SK-N-SH treated with all-trans-retinoic acid at 6 μM for 48 hours (cell line): ENCODE results near the gene WDR48.
A peak's percentile ranks its signal among the peaks of the same experiment; 100 is the strongest.

Experiments
- ATAC-seq: fragments of 200-7000 bp; cut with Tn5 transposase; 3 replicates; pipeline ENCODE4 v1.9.1; 2020; ENCODE audit warnings: mild to moderate bottlenecking, moderate library complexity
- ARNTL ChIP-seq: fragments of 450-650 bp; formaldehyde crosslinking; IDR thresholded peaks from 2 replicates; pipeline ENCODE4 v1.5.0; 2020; ENCODE audit warnings: low read depth, mild to moderate bottlenecking, moderate library complexity, borderline replicate concordance
- BACH2 ChIP-seq: fragments of 250-450 bp; sonication (Bioruptor Pico); IDR thresholded peaks from 2 replicates; pipeline ENCODE4 v1.9.0; 2021; ENCODE audit warnings: mild to moderate bottlenecking, borderline replicate concordance
- ESRRG ChIP-seq: fragments of 250-450 bp; sonication (Bioruptor Pico); IDR thresholded peaks from 2 replicates; pipeline ENCODE4 v1.6.1; 2021; ENCODE audit warnings: mild to moderate bottlenecking
- GLIS3 ChIP-seq: fragments of 250-450 bp; sonication (Bioruptor Pico); IDR thresholded peaks from 2 replicates; pipeline ENCODE4 v1.5.0; 2020; ENCODE audit warnings: mild to moderate bottlenecking, moderate library complexity
- ISL1 ChIP-seq: fragments of 250-450 bp; sonication (Bioruptor Pico); IDR thresholded peaks from 2 replicates; pipeline ENCODE4 v2.1.2; 2022; ENCODE audit warnings: mild to moderate bottlenecking, moderate library complexity
- OSR1 ChIP-seq: fragments of 250-450 bp; sonication (Bioruptor Pico); IDR thresholded peaks from 2 replicates; pipeline ENCODE4 v1.8.0; 2022; ENCODE audit warnings: moderate library complexity, mild to moderate bottlenecking, inconsistent platforms
- PPARA ChIP-seq: fragments of 250-450 bp; sonication (Bioruptor Pico); IDR thresholded peaks from 2 replicates; pipeline ENCODE4 v1.5.0; 2020; ENCODE audit warnings: mild to moderate bottlenecking, borderline replicate concordance
- RARB ChIP-seq: fragments of 250-450 bp; sonication (Bioruptor Pico); IDR thresholded peaks from 2 replicates; pipeline ENCODE4 v1.8.0; 2021; ENCODE audit warnings: mild to moderate bottlenecking, moderate library complexity
- SNAI2 ChIP-seq: fragments of 250-450 bp; sonication (Bioruptor Pico); IDR thresholded peaks from 2 replicates; pipeline ENCODE4 v1.5.0; 2020; ENCODE audit warnings: mild to moderate bottlenecking, moderate library complexity
- TCF4 ChIP-seq: fragments of 250-450 bp; sonication (Bioruptor Pico); IDR thresholded peaks from 2 replicates; pipeline ENCODE4 v1.8.0; 2021; ENCODE audit warnings: mild to moderate bottlenecking, moderate library complexity, borderline replicate concordance
- TOX ChIP-seq: fragments of 250-450 bp; sonication (Bioruptor Pico); IDR thresholded peaks from 2 replicates; pipeline ENCODE4 v1.8.0; 2021; ENCODE audit warnings: mild to moderate bottlenecking, moderate library complexity, borderline replicate concordance
- ZFP3 ChIP-seq: fragments of 250-450 bp; sonication (Bioruptor Pico); IDR thresholded peaks from 2 replicates; pipeline ENCODE4 v1.5.0; 2020; ENCODE audit warnings: mild to moderate bottlenecking, moderate library complexity
- ZFP30 ChIP-seq: fragments of 450-650 bp; formaldehyde crosslinking; IDR thresholded peaks from 2 replicates; pipeline ENCODE4 v1.5.0; 2022; ENCODE audit warnings: mild to moderate bottlenecking, moderate library complexity
- ZNF565 ChIP-seq: fragments of 450-650 bp; formaldehyde crosslinking; conservative IDR thresholded peaks from 2 replicates; pipeline ENCODE4 v1.5.0; 2020; ENCODE audit warnings: low read depth, mild to moderate bottlenecking, moderate library complexity
- ZNF8 ChIP-seq: fragments of 450-650 bp; formaldehyde crosslinking; IDR thresholded peaks from 2 replicates; pipeline ENCODE4 v1.5.0; 2020; ENCODE audit warnings: mild to moderate bottlenecking, moderate library complexity
- TF ChIP-seq, protein P1 (sequence below): fragments of 250-450 bp; sonication (Bioruptor Pico); IDR thresholded peaks from 2 replicates; pipeline ENCODE4 v1.5.1; 2020; ENCODE audit warnings: low read depth, mild to moderate bottlenecking, moderate library complexity
- TF ChIP-seq, protein P2 (sequence below): fragments of 250-450 bp; sonication (Bioruptor Pico); IDR thresholded peaks from 2 replicates; pipeline ENCODE4 v1.8.0; 2021; ENCODE audit warnings: low read depth, mild to moderate bottlenecking, moderate library complexity, borderline replicate concordance
- TF ChIP-seq, protein P3 (sequence below): fragments of 250-450 bp; sonication (Bioruptor Pico); IDR thresholded peaks from 2 replicates; pipeline ENCODE4 v1.5.0; 2020; ENCODE audit warnings: mild to moderate bottlenecking, moderate library complexity
- TF ChIP-seq, protein P4 (sequence below): fragments of 250-450 bp; sonication (Bioruptor Pico); IDR thresholded peaks from 2 replicates; pipeline ENCODE4 v1.5.1; 2021; ENCODE audit warnings: mild to moderate bottlenecking, moderate library complexity

The WDR48 gene

DNA sequence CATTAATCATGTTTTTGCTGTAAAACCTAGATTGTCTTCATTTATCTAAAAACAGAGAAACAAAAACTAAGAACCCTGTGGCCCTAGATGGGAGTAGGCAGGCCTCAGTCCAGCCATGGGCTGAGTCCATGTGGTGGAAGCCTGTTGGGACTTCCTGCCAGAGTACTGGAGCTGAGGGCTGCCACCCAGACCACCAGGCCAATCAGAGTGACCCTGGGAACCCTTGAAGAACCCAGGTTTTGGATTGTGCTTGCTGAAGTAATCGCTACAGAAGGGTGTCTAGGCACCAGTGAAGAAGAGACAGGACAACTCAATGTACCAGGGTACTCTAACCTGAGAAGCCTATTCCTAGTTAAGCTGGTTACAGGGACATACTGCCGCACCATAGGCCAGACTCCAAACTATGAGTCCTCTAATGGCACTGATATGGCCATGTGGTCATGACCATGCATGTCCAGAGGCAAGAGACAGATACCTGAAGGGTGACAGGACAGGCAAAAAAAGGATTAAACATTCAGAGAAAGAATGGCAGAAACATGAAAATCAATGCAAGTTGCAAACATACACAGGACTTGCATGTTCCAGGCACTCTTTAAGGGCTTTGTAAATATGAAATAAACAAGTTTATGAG lies 88.6 kb downstream of the WDR48 start:
- no peak for TF ChIP-seq ESRRG (CRISPR knock-in tag)
- no peak for TF ChIP-seq GLIS3 (CRISPR knock-in tag)
- no peak for TF ChIP-seq TOX (CRISPR knock-in tag)
- TF ChIP-seq ZFP30: no peak
- TF ChIP-seq, protein P1, sequence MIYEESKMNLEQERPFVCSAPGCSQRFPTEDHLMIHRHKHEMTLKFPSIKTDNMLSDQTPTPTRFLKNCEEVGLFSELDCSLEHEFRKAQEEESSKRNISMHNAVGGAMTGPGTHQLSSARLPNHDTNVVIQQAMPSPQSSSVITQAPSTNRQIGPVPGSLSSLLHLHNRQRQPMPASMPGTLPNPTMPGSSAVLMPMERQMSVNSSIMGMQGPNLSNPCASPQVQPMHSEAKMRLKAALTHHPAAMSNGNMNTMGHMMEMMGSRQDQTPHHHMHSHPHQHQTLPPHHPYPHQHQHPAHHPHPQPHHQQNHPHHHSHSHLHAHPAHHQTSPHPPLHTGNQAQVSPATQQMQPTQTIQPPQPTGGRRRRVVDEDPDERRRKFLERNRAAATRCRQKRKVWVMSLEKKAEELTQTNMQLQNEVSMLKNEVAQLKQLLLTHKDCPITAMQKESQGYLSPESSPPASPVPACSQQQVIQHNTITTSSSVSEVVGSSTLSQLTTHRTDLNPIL: no peak
- TF ChIP-seq RARB (CRISPR knock-in tag): no peak
- TF ChIP-seq, protein P2, sequence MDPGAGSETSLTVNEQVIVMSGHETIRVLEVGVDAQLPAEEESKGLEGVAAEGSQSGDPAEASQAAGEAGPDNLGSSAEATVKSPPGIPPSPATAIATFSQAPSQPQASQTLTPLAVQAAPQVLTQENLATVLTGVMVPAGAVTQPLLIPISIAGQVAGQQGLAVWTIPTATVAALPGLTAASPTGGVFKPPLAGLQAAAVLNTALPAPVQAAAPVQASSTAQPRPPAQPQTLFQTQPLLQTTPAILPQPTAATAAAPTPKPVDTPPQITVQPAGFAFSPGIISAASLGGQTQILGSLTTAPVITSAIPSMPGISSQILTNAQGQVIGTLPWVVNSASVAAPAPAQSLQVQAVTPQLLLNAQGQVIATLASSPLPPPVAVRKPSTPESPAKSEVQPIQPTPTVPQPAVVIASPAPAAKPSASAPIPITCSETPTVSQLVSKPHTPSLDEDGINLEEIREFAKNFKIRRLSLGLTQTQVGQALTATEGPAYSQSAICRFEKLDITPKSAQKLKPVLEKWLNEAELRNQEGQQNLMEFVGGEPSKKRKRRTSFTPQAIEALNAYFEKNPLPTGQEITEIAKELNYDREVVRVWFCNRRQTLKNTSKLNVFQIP (CRISPR knock-in tag): no peak
- no peak for TF ChIP-seq OSR1 (CRISPR knock-in tag)
- TF ChIP-seq PPARA: no peak
- no peak for TF ChIP-seq ARNTL
- no peak for TF ChIP-seq ISL1 (CRISPR knock-in tag)
- no peak for TF ChIP-seq ZNF8 (CRISPR knock-in tag)
- no peak for TF ChIP-seq ZNF565 (CRISPR knock-in tag)
- TF ChIP-seq ZFP3 (CRISPR knock-in tag): no peak
- TF ChIP-seq, protein P3, sequence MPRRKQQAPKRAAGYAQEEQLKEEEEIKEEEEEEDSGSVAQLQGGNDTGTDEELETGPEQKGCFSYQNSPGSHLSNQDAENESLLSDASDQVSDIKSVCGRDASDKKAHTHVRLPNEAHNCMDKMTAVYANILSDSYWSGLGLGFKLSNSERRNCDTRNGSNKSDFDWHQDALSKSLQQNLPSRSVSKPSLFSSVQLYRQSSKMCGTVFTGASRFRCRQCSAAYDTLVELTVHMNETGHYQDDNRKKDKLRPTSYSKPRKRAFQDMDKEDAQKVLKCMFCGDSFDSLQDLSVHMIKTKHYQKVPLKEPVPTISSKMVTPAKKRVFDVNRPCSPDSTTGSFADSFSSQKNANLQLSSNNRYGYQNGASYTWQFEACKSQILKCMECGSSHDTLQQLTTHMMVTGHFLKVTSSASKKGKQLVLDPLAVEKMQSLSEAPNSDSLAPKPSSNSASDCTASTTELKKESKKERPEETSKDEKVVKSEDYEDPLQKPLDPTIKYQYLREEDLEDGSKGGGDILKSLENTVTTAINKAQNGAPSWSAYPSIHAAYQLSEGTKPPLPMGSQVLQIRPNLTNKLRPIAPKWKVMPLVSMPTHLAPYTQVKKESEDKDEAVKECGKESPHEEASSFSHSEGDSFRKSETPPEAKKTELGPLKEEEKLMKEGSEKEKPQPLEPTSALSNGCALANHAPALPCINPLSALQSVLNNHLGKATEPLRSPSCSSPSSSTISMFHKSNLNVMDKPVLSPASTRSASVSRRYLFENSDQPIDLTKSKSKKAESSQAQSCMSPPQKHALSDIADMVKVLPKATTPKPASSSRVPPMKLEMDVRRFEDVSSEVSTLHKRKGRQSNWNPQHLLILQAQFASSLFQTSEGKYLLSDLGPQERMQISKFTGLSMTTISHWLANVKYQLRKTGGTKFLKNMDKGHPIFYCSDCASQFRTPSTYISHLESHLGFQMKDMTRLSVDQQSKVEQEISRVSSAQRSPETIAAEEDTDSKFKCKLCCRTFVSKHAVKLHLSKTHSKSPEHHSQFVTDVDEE: no peak
- TF ChIP-seq BACH2 (CRISPR knock-in tag): no peak
- TF ChIP-seq TCF4: no peak
- no peak; the same call in 2 of the 3 replicates for ATAC-seq

DNA sequence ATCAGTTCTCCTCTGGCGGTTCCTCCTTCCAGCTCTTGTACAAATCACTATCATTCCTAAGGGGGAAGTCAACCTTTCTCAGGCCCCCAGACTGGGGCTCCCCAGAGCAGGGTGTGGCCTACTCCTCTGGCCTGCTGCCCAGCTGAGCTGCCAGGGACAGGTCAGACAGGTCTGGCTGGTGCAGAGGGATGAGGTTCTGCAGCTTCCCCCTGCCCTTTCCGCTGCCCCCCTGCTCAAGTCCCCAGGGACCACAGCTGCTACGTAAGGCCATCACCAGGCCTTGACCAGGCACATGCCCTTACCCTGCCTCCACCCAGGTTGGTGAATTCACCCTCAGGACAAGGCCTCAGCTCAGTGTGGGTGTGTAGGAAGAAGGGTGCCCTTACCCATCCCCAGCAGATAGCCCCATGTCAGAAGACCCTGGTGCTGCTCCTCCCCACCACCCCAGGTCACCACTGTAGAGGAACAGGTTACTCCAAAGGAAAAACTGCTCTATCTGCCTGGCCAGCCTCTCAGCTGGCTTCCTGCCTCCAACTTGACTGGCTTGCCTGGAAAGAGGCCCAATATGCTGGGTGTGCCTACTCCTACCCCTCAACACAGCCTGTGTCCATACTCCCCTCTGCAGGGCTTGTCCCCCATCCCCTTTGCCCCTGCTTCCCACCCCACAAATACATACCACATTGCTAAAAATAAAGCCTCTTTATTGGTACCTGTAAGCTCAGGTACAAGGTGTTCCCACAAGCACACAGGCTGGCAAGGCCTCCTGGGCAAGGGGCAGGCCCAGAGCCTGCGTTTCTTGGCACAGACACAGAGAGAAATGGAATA lies 89.6 kb downstream of the WDR48 start:
- no peak for TF ChIP-seq SNAI2 (CRISPR knock-in tag)
- no peak for TF ChIP-seq OSR1 (CRISPR knock-in tag)
- TF ChIP-seq ZFP3 (CRISPR knock-in tag): no peak
- TF ChIP-seq, protein P4, sequence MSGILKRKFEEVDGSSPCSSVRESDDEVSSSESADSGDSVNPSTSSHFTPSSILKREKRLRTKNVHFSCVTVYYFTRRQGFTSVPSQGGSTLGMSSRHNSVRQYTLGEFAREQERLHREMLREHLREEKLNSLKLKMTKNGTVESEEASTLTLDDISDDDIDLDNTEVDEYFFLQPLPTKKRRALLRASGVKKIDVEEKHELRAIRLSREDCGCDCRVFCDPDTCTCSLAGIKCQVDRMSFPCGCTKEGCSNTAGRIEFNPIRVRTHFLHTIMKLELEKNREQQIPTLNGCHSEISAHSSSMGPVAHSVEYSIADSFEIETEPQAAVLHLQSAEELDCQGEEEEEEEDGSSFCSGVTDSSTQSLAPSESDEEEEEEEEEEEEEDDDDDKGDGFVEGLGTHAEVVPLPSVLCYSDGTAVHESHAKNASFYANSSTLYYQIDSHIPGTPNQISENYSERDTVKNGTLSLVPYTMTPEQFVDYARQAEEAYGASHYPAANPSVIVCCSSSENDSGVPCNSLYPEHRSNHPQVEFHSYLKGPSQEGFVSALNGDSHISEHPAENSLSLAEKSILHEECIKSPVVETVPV (CRISPR knock-in tag): no peak
- TF ChIP-seq BACH2 (CRISPR knock-in tag): no peak
- TF ChIP-seq TCF4: no peak
- TF ChIP-seq, protein P3: no peak
- TF ChIP-seq, protein P2 (CRISPR knock-in tag): no peak
- TF ChIP-seq GLIS3 (CRISPR knock-in tag): no peak
- TF ChIP-seq ZFP30: no peak
- no peak for TF ChIP-seq TOX (CRISPR knock-in tag)
- no peak for TF ChIP-seq ISL1 (CRISPR knock-in tag)
- peak; percentile 39 for ATAC-seq
